HCT116 (cell line): ENCODE results near the gene PRKCA. TPM values are rescaled to one million over a fixed set of nuclear protein-coding genes. Genes with fewer than 3 reads are reported as not detected.

Experiments
- ATAC-seq: fragments of 200-7000 bp; cut with Tn5 transposase; 2 replicates; pipeline ENCODE4 v1.9.1; 2020; ENCODE audit warnings: mild to moderate bottlenecking, moderate library complexity
- BruUV-seq: library from RNA; stranded (reverse); fragments of 400-500 nt; replicated peaks from 2 replicates; lab custom pipeline; 2021; lab: Mats Ljungman, UMichigan
- CTCF ChIA-PET: fragments of 300-600 bp; sonication (Branson Sonifier 250); formaldehyde crosslinking; loops from one replicate; lab custom pipeline; 2021; ENCODE audit warnings: antibody characterized with exemption; lab: Charles Lee
- POLR2A ChIA-PET: fragments of 300-600, 350-600 bp; sonication (Branson Sonifier 250); formaldehyde crosslinking; loops from one replicate; lab custom pipeline; 2021; ENCODE audit warnings: antibody characterized with exemption; lab: Charles Lee
- RAD21 ChIA-PET, 2 experiments: fragments of 300-600 bp; sonication (Branson Sonifier 250); formaldehyde crosslinking; loops; one replicate each; lab custom pipeline; 2023; ENCODE audit warnings: low total read pairs in 2 of 2; ENCODE audit not compliant: uncharacterized antibody in 2 of 2, unreplicated experiment in 2 of 2, low non-redundant PET in 1 of 2; lab: Charles Lee
- DNase-seq: peaks from one replicate; pipeline ENCODE4 v3.0.0-alpha.2; 2010; ENCODE audit warnings: low read depth, low spot score
- H2AFZ ChIP-seq: fragments of 200-600 bp; shearing (Covaris generic), sonication (generic); 2 replicates; pipeline ENCODE4 v1.6.1; 2017; ENCODE audit warnings: low read depth, mixed run types, mixed read lengths, antibody characterized with exemption, low read length; ENCODE audit not compliant: poor library complexity, severe bottlenecking
- H3K27ac ChIP-seq: 2 replicates; pipeline ENCODE4 v1.5.1; 2012; ENCODE audit warnings: low read depth, low read length
- H3K27me3 ChIP-seq: fragments of 200-600 bp; sonication (generic); 2 replicates; pipeline ENCODE4 v1.6.1; 2016; ENCODE audit warnings: mixed run types, low read length, mixed read lengths; ENCODE audit not compliant: insufficient read depth
- H3K36me3 ChIP-seq, 2 experiments: fragments of 200-500 bp in 1 of 2; fragments of 200-600 bp in 1 of 2; sonication (Bioruptor generic) in 1 of 2; sonication (generic) in 1 of 2; 2 replicates each; pipeline versions ENCODE4 v1.5.1 to v1.6.1; 2014 to 2016; ENCODE audit warnings: low read length in 2 of 2, inconsistent platforms in 1 of 2, mixed read lengths in 1 of 2, mixed run types in 1 of 2; ENCODE audit not compliant: insufficient read depth in 2 of 2, control insufficient read depth in 1 of 2
- H3K4me1 ChIP-seq, 2 experiments: fragments of 200-600 bp in 1 of 2; sonication (generic) in 1 of 2; 2 replicates each; pipeline versions ENCODE4 v1.5.1 to v1.6.1; 2012 to 2017; ENCODE audit warnings: low read length in 2 of 2, inconsistent platforms in 1 of 2, mild to moderate bottlenecking in 1 of 2, mixed read lengths in 1 of 2, mixed run types in 1 of 2, moderate library complexity in 1 of 2; ENCODE audit not compliant: insufficient read depth in 2 of 2, control insufficient read depth in 1 of 2
- H3K4me2 ChIP-seq: fragments of 200-600 bp; sonication (generic); 2 replicates; pipeline ENCODE4 v1.6.1; 2017; ENCODE audit warnings: mixed run types, low read length, mixed read lengths
- H3K4me3 ChIP-seq, 2 experiments: fragments of 200-600 bp in 1 of 2; sonication (generic) in 1 of 2; replicated peaks in 1 of 2; 2 replicates each; pipeline ENCODE4 v1.5.1; 2011 to 2016; ENCODE audit warnings: low read length in 2 of 2, control low read depth in 1 of 2, low read depth in 1 of 2, mild to moderate bottlenecking in 1 of 2, mixed read lengths in 1 of 2, mixed run types in 1 of 2
- H3K79me2 ChIP-seq: fragments of 200-600 bp; sonication (generic); 2 replicates; pipeline ENCODE4 v1.6.1; 2017; ENCODE audit warnings: mild to moderate bottlenecking, mixed run types, low read length, moderate library complexity, mixed read lengths; ENCODE audit not compliant: insufficient read depth
- H3K9ac ChIP-seq: fragments of 200-600 bp; sonication (generic); 2 replicates; pipeline ENCODE4 v1.6.1; 2016; ENCODE audit warnings: low read length, mixed read lengths
- H3K9me2 ChIP-seq: fragments of 200-600 bp; sonication (generic), shearing (Covaris generic); 2 replicates; pipeline ENCODE4 v1.6.1; 2017; ENCODE audit warnings: mixed run types, mild to moderate bottlenecking, moderate library complexity; ENCODE audit not compliant: insufficient read depth
- H3K9me3 ChIP-seq, 2 experiments: fragments of 200-500 bp in 1 of 2; fragments of 200-600 bp in 1 of 2; sonication (Bioruptor generic) in 1 of 2; sonication (generic) in 1 of 2; 2 replicates each; pipeline ENCODE4 v1.6.1; 2014 to 2017; ENCODE audit warnings: low read length in 2 of 2, mixed read lengths in 2 of 2, inconsistent platforms in 1 of 2, low read depth in 1 of 2, mild to moderate bottlenecking in 1 of 2, mixed run types in 1 of 2, moderate library complexity in 1 of 2; ENCODE audit not compliant: control insufficient read depth in 1 of 2, insufficient read depth in 1 of 2
- H4K20me1 ChIP-seq: fragments of 200-600 bp; sonication (generic), shearing (Covaris generic); 2 replicates; pipeline ENCODE4 v1.6.1; 2017; ENCODE audit warnings: mixed run types, mild to moderate bottlenecking, moderate library complexity; ENCODE audit not compliant: insufficient read depth
- ATF3 ChIP-seq: IDR thresholded peaks from 2 replicates; pipeline ENCODE4 v1.6.1; 2012
- CBX3 ChIP-seq: IDR thresholded peaks from 2 replicates; pipeline ENCODE4 v1.6.1; 2012; ENCODE audit warnings: low read depth
- EZH2phosphoT487 ChIP-seq: fragments of 200-600 bp; IDR thresholded peaks from 2 replicates; pipeline ENCODE4 v1.6.1; 2018; ENCODE audit warnings: antibody characterized with exemption, borderline replicate concordance
- SIN3A ChIP-seq: IDR thresholded peaks from 2 replicates; pipeline ENCODE4 v1.6.1; 2012; ENCODE audit warnings: low read depth
- ZFX ChIP-seq: fragments of 450-650 bp; IDR thresholded peaks from 2 replicates; pipeline ENCODE4 v1.6.1; 2017
- ZNF274 ChIP-seq: fragments of 200-500 bp; sonication (Bioruptor generic); IDR thresholded peaks from 2 replicates; pipeline ENCODE4 v1.6.1; 2014; ENCODE audit warnings: mild to moderate bottlenecking, low read depth, low read length, inconsistent platforms
- intact Hi-C: fragments of 100-400 bp; cut with micrococcal nuclease; formaldehyde crosslinking; loops from 2 replicates; pipeline ENCODE4 v1.10.0; 2022
- total RNA-seq: library from RNA; stranded (reverse); gene quantifications from one replicate; pipeline ENCODE4 v1.2.1, GENCODE V29; 2021; ENCODE audit not compliant: unreplicated experiment
- TF ChIP-seq, protein P1 (sequence below), 3 experiments: fragments of 200-600 bp in 1 of 3; sonication (generic) in 1 of 3; IDR thresholded peaks in 2 of 3; conservative IDR thresholded peaks in 1 of 3; 2 replicates each; pipeline ENCODE4 v1.5.1; 2012 to 2017; ENCODE audit warnings: low read depth in 2 of 3, low read length in 2 of 3, antibody characterized with exemption in 1 of 3, borderline replicate concordance in 1 of 3, control low read depth in 1 of 3, mild to moderate bottlenecking in 1 of 3, mixed read lengths in 1 of 3, mixed run types in 1 of 3, moderate library complexity in 1 of 3; ENCODE audit not compliant: insufficient read depth in 1 of 3

Gene PRKCA
- total RNA-seq, 1 experiment from 2014 or later, result 18.8 TPM

DNA sequence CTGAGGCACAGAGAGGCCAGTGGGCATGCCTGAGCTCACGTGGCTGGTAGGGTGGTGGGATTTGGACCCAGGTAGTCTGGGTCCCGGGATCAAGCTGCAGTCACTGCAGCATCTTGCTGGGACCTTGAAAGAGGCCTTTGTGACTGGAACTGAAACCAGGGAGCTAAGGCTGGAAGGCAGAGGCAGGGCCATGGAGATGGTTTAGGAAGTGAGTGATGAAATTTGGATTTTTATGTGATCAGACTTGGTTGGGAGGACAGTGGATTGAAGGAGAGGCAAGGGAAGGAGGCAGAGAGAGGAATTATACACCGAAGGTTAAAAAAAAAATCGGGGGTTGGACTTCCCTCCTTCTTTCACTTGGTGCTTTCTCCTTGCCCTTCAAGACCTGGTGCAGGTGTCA, 277.1 kb downstream of the PRKCA start:
- no peaks in the 10 kb centered on the region for H3K9me2 ChIP-seq
- CTCF ChIA-PET, result interaction anchor here (1.5 kb wide), 1 partner anchor 13 kb away, joined by 4 read pairs; no protein-coding TSS in a partner anchor
- H3K27me3 ChIP-seq, result no peaks in the 10 kb centered on the region
- H3K9ac ChIP-seq, result no peak overlapping the region
- H3K4me3 ChIP-seq, result no peak overlapping the region
- POLR2A ChIA-PET, result no interaction called here
- ATAC-seq, result no peak
- 0 out of 2 replicates have a peak, but pooled peaks have one; percentile 5 for TF ChIP-seq ZFX
- TF ChIP-seq SIN3A, result no peak
- peaks cover 11 to 14% of the 10 kb centered on the region in 2 experiments for H3K4me1 ChIP-seq
- no peak overlapping the region for H3K4me2 ChIP-seq
- BruUV-seq, result no TSS peak
- no peak overlapping the region for H3K27ac ChIP-seq
- no peaks in the 10 kb centered on the region for H3K9me3 ChIP-seq
- no peak for DNase-seq
- RAD21 ChIA-PET, result no interaction called here
- intact Hi-C loops, result no loop called here
- no peaks in the 10 kb centered on the region for H3K36me3 ChIP-seq
- no peaks in the 10 kb centered on the region for H3K79me2 ChIP-seq
- H4K20me1 ChIP-seq, result no peaks in the 10 kb centered on the region
- H2AFZ ChIP-seq, result no peak overlapping the region

DNA sequence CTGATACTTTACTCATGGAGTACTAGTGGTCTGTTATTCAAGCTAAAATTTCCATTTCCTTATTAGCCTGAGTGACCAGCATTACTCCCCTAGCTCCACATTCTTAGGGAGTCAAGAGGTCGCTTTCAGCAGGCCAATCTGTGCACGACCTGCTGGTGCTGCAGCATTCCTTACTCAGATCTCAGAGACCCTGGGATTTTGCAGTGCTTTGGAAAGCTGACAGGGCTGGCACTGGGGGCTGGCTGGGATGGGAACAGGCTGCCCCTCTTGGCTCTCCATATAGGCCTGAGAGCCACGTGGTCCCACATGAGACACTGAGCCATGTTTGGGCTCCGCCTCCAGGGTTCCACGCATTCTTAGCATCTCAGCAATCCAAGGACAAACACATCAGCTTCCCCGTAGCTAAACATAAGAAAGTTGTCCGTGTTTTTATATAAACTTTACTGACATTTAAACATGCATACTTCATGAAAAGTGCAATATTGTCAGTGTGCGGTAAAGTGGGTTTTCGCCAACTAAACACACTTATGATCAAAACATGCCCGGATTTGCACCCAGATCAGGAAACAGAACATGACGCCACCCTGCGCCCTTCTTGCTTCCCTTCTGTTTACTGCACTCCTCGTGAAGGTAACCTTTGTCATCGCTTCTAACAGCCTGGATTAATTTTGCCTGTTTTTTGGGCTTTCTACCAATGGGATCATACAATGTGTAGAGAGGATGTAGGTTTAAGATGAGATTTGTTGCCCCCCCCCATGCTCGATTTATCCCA, 278.0 kb downstream of the PRKCA start:
- no peaks in the 10 kb centered on the region for H3K27me3 ChIP-seq
- no peak overlapping the region for H2AFZ ChIP-seq
- DNase-seq (no peak), ATAC-seq (peak; percentile 30)
- H3K9me3 ChIP-seq, result no peaks in the 10 kb centered on the region
- TF ChIP-seq EZH2phosphoT487 (no peak), CBX3 (no peak), ATF3 (no peak), ZNF274 (no peak)
- TF ChIP-seq, protein P1, sequence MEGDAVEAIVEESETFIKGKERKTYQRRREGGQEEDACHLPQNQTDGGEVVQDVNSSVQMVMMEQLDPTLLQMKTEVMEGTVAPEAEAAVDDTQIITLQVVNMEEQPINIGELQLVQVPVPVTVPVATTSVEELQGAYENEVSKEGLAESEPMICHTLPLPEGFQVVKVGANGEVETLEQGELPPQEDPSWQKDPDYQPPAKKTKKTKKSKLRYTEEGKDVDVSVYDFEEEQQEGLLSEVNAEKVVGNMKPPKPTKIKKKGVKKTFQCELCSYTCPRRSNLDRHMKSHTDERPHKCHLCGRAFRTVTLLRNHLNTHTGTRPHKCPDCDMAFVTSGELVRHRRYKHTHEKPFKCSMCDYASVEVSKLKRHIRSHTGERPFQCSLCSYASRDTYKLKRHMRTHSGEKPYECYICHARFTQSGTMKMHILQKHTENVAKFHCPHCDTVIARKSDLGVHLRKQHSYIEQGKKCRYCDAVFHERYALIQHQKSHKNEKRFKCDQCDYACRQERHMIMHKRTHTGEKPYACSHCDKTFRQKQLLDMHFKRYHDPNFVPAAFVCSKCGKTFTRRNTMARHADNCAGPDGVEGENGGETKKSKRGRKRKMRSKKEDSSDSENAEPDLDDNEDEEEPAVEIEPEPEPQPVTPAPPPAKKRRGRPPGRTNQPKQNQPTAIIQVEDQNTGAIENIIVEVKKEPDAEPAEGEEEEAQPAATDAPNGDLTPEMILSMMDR (IDR thresholded peaks at IDR 0.05 in 2 of 3, conservative IDR thresholded peaks at IDR 0.05 in 1 of 3; ENCODE audit: borderline replicate concordance in 1 of 3, insufficient read depth in 1 of 3, low read depth in 2 of 3, low read length in 2 of 3), result no peak
- intact Hi-C loops, result no loop called here
- ChIA-PET RAD21 (no interaction called here), CTCF (interaction anchor here (1.5 kb wide), 1 partner anchor 13 kb away, joined by 4 read pairs; no protein-coding TSS in a partner anchor), POLR2A (no interaction called here)
- no TSS peak for BruUV-seq
- H3K9ac ChIP-seq, result no peak overlapping the region
- H3K27ac ChIP-seq, result no peak overlapping the region
- H3K4me1 ChIP-seq, result peaks cover 11 to 14% of the 10 kb centered on the region in 2 experiments
- H3K4me3 ChIP-seq, result no peak overlapping the region
- no peaks in the 10 kb centered on the region for H3K9me2 ChIP-seq
- H3K79me2 ChIP-seq, result no peaks in the 10 kb centered on the region
- H3K36me3 ChIP-seq, result no peaks in the 10 kb centered on the region
- no peaks in the 10 kb centered on the region for H4K20me1 ChIP-seq
- peak overlapping the region; percentile 20; the same call in 1 of the 2 replicates for H3K4me2 ChIP-seq
